BJ (cell line): ENCODE results near the gene FOXP2. TPM values are rescaled to one million over a fixed set of nuclear protein-coding genes. Genes with fewer than 3 reads are reported as not detected.

ENCODE experiments used
- CTCF ChIA-PET: fragments of 350-600 bp; formaldehyde crosslinking; extraction: SDS; loops from one replicate; lab custom pipeline; 2021; ENCODE audit warnings: antibody characterized with exemption, inconsistent platforms; lab: Yijun Ruan, JAX
- POLR2A ChIA-PET: fragments of 300-600 bp; sonication (Branson Sonifier 250); formaldehyde crosslinking; extraction: SDS; loops from one replicate; lab custom pipeline; 2021; ENCODE audit warnings: antibody characterized with exemption; lab: Charles Lee
- DNase-seq: peaks from one replicate; pipeline ENCODE4 v3.0.0-alpha.2; 2011; ENCODE audit warnings: low read depth
- H3K27me3 ChIP-seq: 2 replicates; pipeline ENCODE4 v1.6.0; 2011; ENCODE audit warnings: low read length; ENCODE audit not compliant: control insufficient read depth, insufficient read depth
- H3K36me3 ChIP-seq: 2 replicates; pipeline ENCODE4 v1.5.1; 2011; ENCODE audit warnings: low read length; ENCODE audit not compliant: control insufficient read depth, insufficient read depth
- H3K4me3 ChIP-seq: 2 replicates; pipeline ENCODE4 v1.5.1; 2011; ENCODE audit warnings: low read depth, mild to moderate bottlenecking, control low read depth, low read length
- CTCF ChIP-seq: IDR thresholded peaks from 2 replicates; pipeline ENCODE4 v1.5.1; 2011; ENCODE audit warnings: low read depth, mild to moderate bottlenecking, control low read depth, inconsistent platforms, low read length, moderate library complexity; ENCODE audit not compliant: insufficient read depth
- polyA plus RNA-seq: library from polyadenylated mRNA; depleted of rRNA; stranded (reverse); fragments of >200 nt; gene quantifications from 2 replicates; pipeline ENCODE4 v1.2.3, GENCODE V29; 2011

Gene FOXP2
- polyA plus RNA-seq, 1 experiment: 0.66 TPM

GRCh38 chr7:114645451-114645850 lies 230.8 kb downstream of the FOXP2 start:
- CTCF ChIA-PET: no interaction called here
- POLR2A ChIA-PET: no interaction called here
- H3K4me3 ChIP-seq: no peak overlapping the region
- H3K36me3 ChIP-seq: no peaks in the 10 kb centered on the region
- no peak for TF ChIP-seq CTCF
- DNase-seq: no peak
- no peaks in the 10 kb centered on the region for H3K27me3 ChIP-seq

GRCh38 chr7:114647518-114647917 lies 232.9 kb downstream of the FOXP2 start:
- ChIA-PET POLR2A (no interaction called here), CTCF (interaction anchor here (1.3 kb wide), 1 partner anchor 9 kb away, joined by 3 read pairs; no protein-coding TSS in a partner anchor)
- no peak for DNase-seq
- no peak for TF ChIP-seq CTCF
- Histone ChIP-seq H3K27me3 (no peaks in the 10 kb centered on the region), H3K4me3 (no peak overlapping the region), H3K36me3 (no peaks in the 10 kb centered on the region)

GRCh38 chr7:114648117-114648516 lies 233.5 kb downstream of the FOXP2 start:
- no peak for DNase-seq
- no peaks in the 10 kb centered on the region for H3K36me3 ChIP-seq
- H3K27me3 ChIP-seq: no peaks in the 10 kb centered on the region
- no peak for TF ChIP-seq CTCF
- CTCF ChIA-PET: interaction anchor here (0.6 kb wide), 1 partner anchor 1557 kb away, joined by 3 read pairs; no protein-coding TSS in a partner anchor
- no peak overlapping the region for H3K4me3 ChIP-seq
- POLR2A ChIA-PET: no interaction called here

GRCh38 chr7:114648680-114649079 lies 234.1 kb downstream of the FOXP2 start:
- Histone ChIP-seq H3K36me3 (no peaks in the 10 kb centered on the region), H3K4me3 (no peak overlapping the region), H3K27me3 (no peaks in the 10 kb centered on the region)
- CTCF ChIA-PET: no interaction called here
- POLR2A ChIA-PET: no interaction called here
- no peak for DNase-seq
- TF ChIP-seq CTCF: no peak

GRCh38 chr7:114649689-114650088 lies 235.1 kb downstream of the FOXP2 start:
- Histone ChIP-seq H3K27me3 (no peaks in the 10 kb centered on the region), H3K4me3 (no peak overlapping the region), H3K36me3 (no peaks in the 10 kb centered on the region)
- no peak for DNase-seq
- ChIA-PET CTCF (no interaction called here), POLR2A (no interaction called here)
- TF ChIP-seq CTCF: no peak
